Subcutaneous abdominal adipose tissue (tissue), 5 donors: Measurements from ENCODE around the gene FZR1.

Experiments used
- H3K27ac ChIP-seq: one replicate; pipeline ENCODE4 v1.7.0; 2013; ENCODE audit warnings: low read depth, mild to moderate bottlenecking, inconsistent platforms, low read length, moderate library complexity
- H3K27me3 ChIP-seq, 5 donors: one replicate each; pipeline ENCODE4 v1.7.0; 2013; ENCODE audit warnings: low read length in 5 of 5, inconsistent platforms in 1 of 5; ENCODE audit not compliant: control insufficient read depth in 5 of 5, insufficient read depth in 4 of 5
- H3K36me3 ChIP-seq, 5 donors: one replicate each; pipeline ENCODE4 v1.7.0; 2013; ENCODE audit warnings: low read length in 5 of 5; ENCODE audit not compliant: control insufficient read depth in 5 of 5, insufficient read depth in 5 of 5
- H3K4me1 ChIP-seq, 5 donors: one replicate each; pipeline ENCODE4 v1.7.0; 2013; ENCODE audit warnings: low read length in 5 of 5, mild to moderate bottlenecking in 3 of 5, moderate library complexity in 1 of 5; ENCODE audit not compliant: control insufficient read depth in 5 of 5, insufficient read depth in 5 of 5
- H3K4me3 ChIP-seq, 5 donors: one replicate each; pipeline ENCODE4 v1.7.0; 2013; ENCODE audit warnings: low read length in 5 of 5, low read depth in 1 of 5
- H3K9ac ChIP-seq, 5 donors: one replicate each; pipeline ENCODE4 v1.7.0; 2013; ENCODE audit warnings: low read length in 5 of 5, mild to moderate bottlenecking in 4 of 5, moderate library complexity in 3 of 5
- H3K9me3 ChIP-seq, 5 donors: one replicate each; pipeline ENCODE4 v1.7.0; 2013; ENCODE audit warnings: low read length in 5 of 5; ENCODE audit not compliant: control insufficient read depth in 5 of 5
- donor health status: healthy.
- donor health status: healthy.
- donor health status: healthy.
- donor health status: healthy.
- donor health status: healthy.

Gene FZR1

DNA sequence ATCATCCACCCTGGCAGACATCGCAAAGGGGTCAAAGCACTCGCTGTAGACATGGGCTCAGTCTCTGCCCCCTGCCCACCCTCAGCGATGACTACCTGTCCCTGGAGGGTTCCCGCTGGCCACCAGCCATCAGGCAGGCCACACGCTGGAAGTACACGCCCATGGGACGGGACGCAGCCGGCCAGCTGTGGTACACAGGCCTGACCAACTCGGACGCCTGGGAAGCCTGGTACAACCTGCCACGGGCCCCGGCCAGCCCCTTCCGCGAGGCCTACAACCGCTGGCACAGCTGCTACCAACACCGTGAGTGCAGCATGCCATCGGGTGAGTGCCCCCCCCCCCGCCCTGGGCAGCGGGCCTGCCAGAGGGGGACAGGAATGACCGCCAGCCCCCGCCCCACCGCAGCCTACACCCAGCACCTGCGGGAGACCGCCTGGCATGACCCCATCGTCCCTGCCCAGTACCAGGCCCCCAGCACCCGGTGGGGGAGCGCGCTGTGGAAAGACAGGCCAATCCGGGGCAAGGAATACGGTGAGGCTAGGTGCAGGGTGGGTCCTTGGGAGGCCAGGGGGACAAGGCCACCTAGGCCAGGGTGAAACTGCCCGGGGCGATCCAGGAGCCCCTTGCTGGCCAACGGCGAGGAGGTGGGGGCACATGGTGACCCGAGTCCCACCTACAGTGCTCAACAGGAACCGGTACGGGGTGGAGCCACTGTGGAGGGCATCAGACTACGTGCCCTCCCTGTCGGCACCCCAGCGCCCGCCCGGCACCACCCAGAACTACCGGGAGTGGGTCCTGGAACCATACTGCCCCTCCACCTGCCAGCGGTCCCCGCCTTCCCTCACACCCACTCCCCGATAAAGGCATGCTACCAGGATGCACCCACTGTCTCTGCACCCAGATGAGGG is 37.3 kb downstream of the FZR1 start:
- H3K27me3 ChIP-seq = no peaks in the 10 kb centered on the region
- peak overlapping the region in 1 of 5 donors; percentile 17 for H3K9ac ChIP-seq
- no peaks in the 10 kb centered on the region for H3K9me3 ChIP-seq
- no peak overlapping the region for H3K27ac ChIP-seq
- peaks cover 0 to 52% (median 30%) of the 10 kb centered on the region in 5 donors for H3K36me3 ChIP-seq
- no peak overlapping the region for H3K4me3 ChIP-seq
- H3K4me1 ChIP-seq = peaks cover 0 to 7% (median under 1%) of the 10 kb centered on the region in 5 donors

- no peaks in the 10 kb centered on the region for H3K27me3 ChIP-seq
- no peak overlapping the region for H3K4me3 ChIP-seq
- H3K9ac ChIP-seq = no peak overlapping the region
- H3K9me3 ChIP-seq = no peaks in the 10 kb centered on the region
- H3K36me3 ChIP-seq = peaks cover 0 to 52% (median 29%) of the 10 kb centered on the region in 5 donors
- peaks cover 0 to 9% (median 4%) of the 10 kb centered on the region in 5 donors for H3K4me1 ChIP-seq
- no peak overlapping the region for H3K27ac ChIP-seq
These were observed 37.9 kb downstream of the FZR1 start for GRCh38 chr19:3544058-3544376.

DNA sequence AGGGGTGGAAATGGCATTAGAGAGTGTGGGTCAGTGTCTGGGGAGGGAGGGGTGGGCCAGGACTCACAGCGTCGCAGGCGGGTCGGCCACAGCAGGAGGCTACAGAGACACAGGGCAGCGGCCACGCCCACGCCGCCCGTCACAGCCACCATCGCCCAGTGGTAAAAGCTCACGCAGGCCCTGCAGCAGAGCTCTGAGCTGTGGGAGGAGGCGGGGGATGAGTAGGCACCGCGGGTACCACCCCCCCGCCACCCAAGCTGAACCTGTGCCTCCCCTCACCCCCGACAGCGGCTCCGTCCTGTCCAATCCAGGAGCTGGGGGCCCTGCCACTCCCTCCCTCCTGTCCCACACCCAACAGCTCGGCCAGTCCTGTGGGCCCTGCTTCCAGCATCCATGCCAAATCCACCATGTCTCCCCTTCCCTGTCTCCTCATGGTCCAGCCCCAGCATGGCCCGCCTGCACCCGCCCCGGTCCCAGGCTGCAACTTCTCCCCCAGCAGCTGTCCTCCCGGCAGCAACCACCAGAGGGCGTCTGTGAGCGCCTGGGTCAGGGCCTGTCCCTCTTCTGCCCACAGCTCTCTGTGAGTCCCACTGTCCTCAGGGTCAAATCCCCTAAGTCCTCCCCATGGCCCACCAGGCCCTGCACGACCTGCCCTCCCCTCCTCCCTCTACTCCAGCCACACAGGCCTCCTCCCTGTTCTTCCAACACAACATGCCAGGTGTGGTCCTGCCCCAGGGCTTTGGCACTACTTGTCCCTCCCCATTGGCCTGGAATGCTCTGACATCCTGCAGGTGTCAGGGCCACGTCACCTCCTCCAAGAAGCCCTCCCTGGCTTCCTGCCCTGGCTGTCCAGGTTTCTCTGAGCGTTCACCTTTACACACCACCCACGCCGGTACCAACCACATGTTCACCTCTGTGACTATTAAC is 38.9 kb downstream of the FZR1 start:
- H3K4me1 ChIP-seq = peaks cover 0 to 9% (median 4%) of the 10 kb centered on the region in 5 donors
- no peaks in the 10 kb centered on the region for H3K9me3 ChIP-seq
- H3K36me3 ChIP-seq = peaks cover 0 to 57% (median 29%) of the 10 kb centered on the region in 5 donors
- no peak overlapping the region for H3K4me3 ChIP-seq
- H3K27ac ChIP-seq = no peak overlapping the region
- no peak overlapping the region for H3K9ac ChIP-seq
- no peaks in the 10 kb centered on the region for H3K27me3 ChIP-seq

GRCh38 chr19:3545669-3546034 is 39.5 kb downstream of the FZR1 start:
- H3K4me1 ChIP-seq = peaks cover 0 to 9% (median 4%) of the 10 kb centered on the region in 5 donors
- no peaks in the 10 kb centered on the region for H3K27me3 ChIP-seq
- no peak overlapping the region for H3K27ac ChIP-seq
- no peaks in the 10 kb centered on the region for H3K9me3 ChIP-seq
- H3K4me3 ChIP-seq = no peak overlapping the region
- H3K9ac ChIP-seq = no peak overlapping the region
- H3K36me3 ChIP-seq = peaks cover 0 to 60% (median 29%) of the 10 kb centered on the region in 5 donors

DNA sequence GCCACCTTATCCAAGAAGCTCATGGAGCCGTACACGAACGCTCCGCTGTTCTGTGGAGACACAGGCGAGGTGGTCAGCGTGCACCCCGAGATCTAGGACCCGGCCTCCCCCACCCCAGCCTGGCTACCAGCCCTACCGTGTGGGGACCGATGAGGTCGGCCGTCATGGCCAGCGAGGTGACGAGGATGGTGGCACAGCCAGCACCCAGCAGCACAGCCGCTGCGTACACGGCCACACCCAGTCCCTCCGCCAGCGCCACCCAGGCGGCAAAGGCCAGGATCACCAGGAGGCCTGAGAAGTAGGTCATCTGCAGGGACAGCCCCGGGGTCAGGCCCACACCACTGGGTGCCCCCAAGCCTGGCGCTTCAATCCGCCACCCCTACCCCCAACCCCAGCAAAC is 40.0 kb downstream of the FZR1 start:
- H3K36me3 ChIP-seq = peaks cover 0 to 64% (median 33%) of the 10 kb centered on the region in 5 donors
- peaks cover 0 to 9% (median 4%) of the 10 kb centered on the region in 5 donors for H3K4me1 ChIP-seq
- H3K4me3 ChIP-seq = no peak overlapping the region
- H3K27ac ChIP-seq = no peak overlapping the region
- H3K27me3 ChIP-seq = no peaks in the 10 kb centered on the region
- H3K9me3 ChIP-seq = no peaks in the 10 kb centered on the region
- no peak overlapping the region for H3K9ac ChIP-seq

GRCh38 chr19:3547301-3547731 is 41.2 kb downstream of the FZR1 start:
- Histone ChIP-seq H3K27me3 (no peaks in the 10 kb centered on the region), H3K9ac (no peak overlapping the region), H3K9me3 (no peaks in the 10 kb centered on the region), H3K4me3 (no peak overlapping the region), H3K27ac (no peak overlapping the region), H3K36me3 (peaks cover 0 to 66% (median 33%) of the 10 kb centered on the region in 5 donors), H3K4me1 (peaks cover 0 to 9% (median 4%) of the 10 kb centered on the region in 5 donors)

DNA sequence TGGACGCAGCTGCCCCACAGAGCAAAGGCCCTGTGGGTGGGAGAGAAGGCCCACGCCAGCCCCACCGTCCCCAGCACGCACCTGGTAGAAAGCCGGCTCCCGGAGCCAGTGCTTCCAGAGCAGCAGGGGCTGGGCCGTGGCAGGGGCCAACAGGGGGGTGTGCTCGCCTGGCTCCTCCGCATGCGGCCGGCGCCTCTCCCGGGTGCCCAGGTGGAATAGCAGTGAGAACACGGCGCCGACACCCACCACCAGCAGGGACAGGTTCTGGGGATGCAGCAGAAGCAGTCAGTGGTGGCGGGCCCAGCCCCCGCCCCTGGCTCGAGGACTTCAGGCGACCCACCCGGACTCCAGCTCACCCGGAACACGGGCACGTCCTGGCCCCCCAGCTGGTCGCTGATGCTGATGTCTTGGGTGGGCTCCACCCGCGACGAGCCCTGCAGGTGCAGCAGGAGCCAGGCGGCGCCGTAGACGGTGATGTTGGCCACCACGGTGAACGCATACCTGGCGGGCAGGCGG is 41.7 kb downstream of the FZR1 start:
- no peaks in the 10 kb centered on the region for H3K9me3 ChIP-seq
- no peaks in the 10 kb centered on the region for H3K27me3 ChIP-seq
- H3K36me3 ChIP-seq = peaks cover 0 to 62% (median 33%) of the 10 kb centered on the region in 5 donors
- H3K4me1 ChIP-seq = peaks cover 0 to 14% (median 7%) of the 10 kb centered on the region in 5 donors
- no peak overlapping the region for H3K27ac ChIP-seq
- H3K9ac ChIP-seq = no peak overlapping the region
- H3K4me3 ChIP-seq = no peak overlapping the region

DNA sequence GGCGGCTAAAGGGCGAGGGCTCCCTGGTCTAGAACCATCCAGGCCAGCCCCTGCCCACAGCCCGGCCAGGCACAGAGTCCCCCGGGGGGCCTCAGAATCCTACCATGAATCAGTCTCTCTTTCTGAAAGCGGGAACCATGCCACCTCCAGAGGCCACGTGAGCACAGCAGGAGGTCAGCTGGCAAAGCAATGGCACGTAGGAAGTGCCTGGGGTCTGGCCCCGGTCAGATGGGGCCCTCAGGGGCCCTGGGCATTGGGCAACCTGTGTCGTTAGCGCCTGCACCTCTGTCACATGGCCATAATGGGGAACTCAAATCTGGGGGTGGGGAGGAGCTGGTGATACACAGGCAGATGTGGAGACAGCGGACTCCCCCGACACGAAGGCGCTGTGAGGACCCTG is 42.5 kb downstream of the FZR1 start:
- H3K9ac ChIP-seq = no peak overlapping the region
- H3K4me1 ChIP-seq = peaks cover 0 to 15% (median 10%) of the 10 kb centered on the region in 5 donors
- H3K27me3 ChIP-seq = no peaks in the 10 kb centered on the region
- no peak overlapping the region for H3K27ac ChIP-seq
- peaks cover 0 to 57% (median 31%) of the 10 kb centered on the region in 5 donors for H3K36me3 ChIP-seq
- no peak overlapping the region for H3K4me3 ChIP-seq
- H3K9me3 ChIP-seq = no peaks in the 10 kb centered on the region

DNA sequence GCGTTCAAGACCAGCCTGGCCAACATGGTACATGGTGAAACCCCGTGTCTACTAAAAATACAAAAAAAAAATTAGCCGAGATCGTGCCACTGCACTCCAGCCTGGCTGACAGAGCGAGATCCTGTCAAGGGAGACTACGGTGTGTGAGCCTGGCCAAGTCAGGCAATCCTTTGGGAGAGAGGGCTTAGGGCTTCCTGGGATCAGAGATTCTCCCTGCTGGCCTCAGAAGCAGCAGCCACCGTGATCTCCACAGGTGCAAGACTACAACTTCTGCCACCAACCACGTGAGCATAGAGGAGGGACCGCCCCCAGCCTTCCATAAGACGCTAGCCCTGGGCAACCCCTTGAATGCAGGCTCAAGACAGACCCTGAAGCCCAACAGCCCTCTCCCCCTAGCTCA is 43.7 kb downstream of the FZR1 start:
- H3K9ac ChIP-seq = no peak overlapping the region
- H3K9me3 ChIP-seq = no peaks in the 10 kb centered on the region
- H3K27me3 ChIP-seq = no peaks in the 10 kb centered on the region
- no peak overlapping the region for H3K4me3 ChIP-seq
- H3K36me3 ChIP-seq = peaks cover 0 to 45% (median 26%) of the 10 kb centered on the region in 5 donors
- peaks cover 0 to 24% (median 15%) of the 10 kb centered on the region in 5 donors for H3K4me1 ChIP-seq
- H3K27ac ChIP-seq = no peak overlapping the region
